Fibroblast of pulmonary artery (primary cell): ENCODE results near the gene RIPOR3.

Experiments
- DNase-seq: peaks from one replicate; pipeline ENCODE4 v3.0.0-alpha.2; 2010; ENCODE audit warnings: low read depth
- H3K4me3 ChIP-seq: replicated peaks from 2 replicates; pipeline ENCODE4 v1.5.1; 2011; ENCODE audit warnings: low read depth, mild to moderate bottlenecking, control low read depth, low read length, moderate library complexity
- TF ChIP-seq, protein P1 (sequence below): IDR thresholded peaks from 2 replicates; pipeline ENCODE4 v1.5.1; 2011; ENCODE audit warnings: mild to moderate bottlenecking, control low read depth, low read length, inconsistent platforms; ENCODE audit errors: missing control alignments

RIPOR3 gene

DNA sequence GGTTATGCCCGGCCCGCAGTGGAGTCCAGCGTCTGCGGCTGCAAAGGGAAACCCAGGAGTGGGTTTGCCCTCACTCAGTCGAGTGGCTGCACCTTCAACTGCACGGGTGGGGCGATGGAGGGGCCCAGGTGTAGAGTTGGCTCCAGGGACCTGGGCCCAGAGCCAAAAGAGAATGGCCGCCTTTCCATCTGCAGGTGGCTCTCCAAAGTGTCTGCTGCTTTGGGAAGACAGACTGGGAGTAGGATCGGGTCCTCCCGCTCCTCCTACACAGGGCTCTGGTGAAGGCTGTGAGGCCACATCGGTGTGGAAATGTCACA, 101.0 kb downstream of the RIPOR3 start:
- DNase-seq, result no peak
- H3K4me3 ChIP-seq, result no peak overlapping the region
- TF ChIP-seq, protein P1, sequence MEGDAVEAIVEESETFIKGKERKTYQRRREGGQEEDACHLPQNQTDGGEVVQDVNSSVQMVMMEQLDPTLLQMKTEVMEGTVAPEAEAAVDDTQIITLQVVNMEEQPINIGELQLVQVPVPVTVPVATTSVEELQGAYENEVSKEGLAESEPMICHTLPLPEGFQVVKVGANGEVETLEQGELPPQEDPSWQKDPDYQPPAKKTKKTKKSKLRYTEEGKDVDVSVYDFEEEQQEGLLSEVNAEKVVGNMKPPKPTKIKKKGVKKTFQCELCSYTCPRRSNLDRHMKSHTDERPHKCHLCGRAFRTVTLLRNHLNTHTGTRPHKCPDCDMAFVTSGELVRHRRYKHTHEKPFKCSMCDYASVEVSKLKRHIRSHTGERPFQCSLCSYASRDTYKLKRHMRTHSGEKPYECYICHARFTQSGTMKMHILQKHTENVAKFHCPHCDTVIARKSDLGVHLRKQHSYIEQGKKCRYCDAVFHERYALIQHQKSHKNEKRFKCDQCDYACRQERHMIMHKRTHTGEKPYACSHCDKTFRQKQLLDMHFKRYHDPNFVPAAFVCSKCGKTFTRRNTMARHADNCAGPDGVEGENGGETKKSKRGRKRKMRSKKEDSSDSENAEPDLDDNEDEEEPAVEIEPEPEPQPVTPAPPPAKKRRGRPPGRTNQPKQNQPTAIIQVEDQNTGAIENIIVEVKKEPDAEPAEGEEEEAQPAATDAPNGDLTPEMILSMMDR, result no peak

DNA sequence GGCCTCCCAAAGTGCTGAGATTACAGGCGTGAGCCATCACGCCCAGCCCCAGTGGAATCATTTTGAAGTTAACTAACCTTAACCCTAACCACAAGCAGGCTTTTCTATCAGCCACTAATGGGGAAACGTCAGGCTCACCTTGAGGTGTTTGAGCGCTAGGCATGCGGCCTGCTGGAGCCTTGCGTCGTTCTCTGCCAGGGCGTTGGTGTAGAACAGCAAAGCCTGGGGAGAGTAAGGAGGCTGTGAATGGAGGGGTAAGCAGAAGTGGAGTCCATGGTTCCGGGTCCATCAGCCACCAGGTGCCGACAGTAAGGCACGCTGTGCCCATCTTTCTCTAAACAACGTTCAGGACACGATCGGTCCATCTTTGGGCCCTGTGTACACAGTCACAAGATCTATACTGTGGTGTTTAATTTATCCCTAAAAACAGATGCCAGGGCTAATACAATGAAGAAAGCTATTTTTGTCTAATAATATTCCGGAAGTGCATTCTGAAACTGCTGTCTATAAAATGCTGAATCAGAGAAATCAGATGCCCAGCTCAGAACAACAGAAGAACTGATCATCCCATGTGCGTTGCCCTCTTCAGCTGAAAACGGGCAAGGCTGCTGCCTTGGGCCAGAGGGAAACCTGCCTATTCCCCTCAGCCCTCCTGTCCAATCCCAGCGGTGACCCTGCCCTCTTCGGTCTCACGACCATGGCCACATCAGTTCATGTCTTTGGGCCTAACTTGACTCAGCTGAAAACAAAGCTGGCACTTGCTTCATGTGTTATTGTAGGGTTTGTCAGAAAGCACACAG, 101.6 kb downstream of the RIPOR3 start:
- TF ChIP-seq, protein P1, result no peak
- no peak overlapping the region for H3K4me3 ChIP-seq
- no peak for DNase-seq

DNA sequence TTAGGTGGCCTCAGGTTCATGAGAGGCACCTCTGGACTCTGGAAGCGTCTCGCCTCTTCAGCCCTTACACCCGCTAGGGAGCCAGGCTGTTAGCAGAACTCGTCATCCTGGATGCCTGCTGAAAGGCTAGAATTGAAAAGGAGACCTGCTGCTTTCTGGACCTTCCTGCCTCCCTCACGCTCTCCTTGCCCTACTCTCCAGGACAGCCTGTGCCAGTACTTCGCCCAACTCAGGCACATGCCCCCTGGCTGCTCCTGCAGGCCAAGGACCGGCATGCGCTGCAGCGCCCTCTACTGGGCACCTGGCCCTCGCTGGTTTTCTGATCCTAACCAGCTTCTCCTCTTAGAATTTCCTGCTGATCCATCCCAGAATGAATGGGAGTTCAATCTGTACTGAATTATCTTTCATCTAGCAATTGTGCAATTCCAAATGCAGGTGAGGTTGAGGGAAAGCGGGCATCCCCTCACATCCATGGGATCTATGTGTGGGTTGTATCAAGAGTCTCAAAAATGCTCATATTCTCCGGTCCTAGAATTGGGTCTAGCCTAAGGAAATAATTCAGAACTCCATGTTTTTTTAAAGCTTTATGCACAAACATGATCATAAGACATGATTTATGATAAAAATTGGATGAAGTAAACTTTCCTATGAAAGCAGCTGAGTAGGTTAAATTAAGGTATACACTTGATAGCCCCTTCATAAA, 103.2 kb downstream of the RIPOR3 start:
- TF ChIP-seq, protein P1, result no peak
- no peak overlapping the region for H3K4me3 ChIP-seq
- peak; percentile 69 for DNase-seq

DNA sequence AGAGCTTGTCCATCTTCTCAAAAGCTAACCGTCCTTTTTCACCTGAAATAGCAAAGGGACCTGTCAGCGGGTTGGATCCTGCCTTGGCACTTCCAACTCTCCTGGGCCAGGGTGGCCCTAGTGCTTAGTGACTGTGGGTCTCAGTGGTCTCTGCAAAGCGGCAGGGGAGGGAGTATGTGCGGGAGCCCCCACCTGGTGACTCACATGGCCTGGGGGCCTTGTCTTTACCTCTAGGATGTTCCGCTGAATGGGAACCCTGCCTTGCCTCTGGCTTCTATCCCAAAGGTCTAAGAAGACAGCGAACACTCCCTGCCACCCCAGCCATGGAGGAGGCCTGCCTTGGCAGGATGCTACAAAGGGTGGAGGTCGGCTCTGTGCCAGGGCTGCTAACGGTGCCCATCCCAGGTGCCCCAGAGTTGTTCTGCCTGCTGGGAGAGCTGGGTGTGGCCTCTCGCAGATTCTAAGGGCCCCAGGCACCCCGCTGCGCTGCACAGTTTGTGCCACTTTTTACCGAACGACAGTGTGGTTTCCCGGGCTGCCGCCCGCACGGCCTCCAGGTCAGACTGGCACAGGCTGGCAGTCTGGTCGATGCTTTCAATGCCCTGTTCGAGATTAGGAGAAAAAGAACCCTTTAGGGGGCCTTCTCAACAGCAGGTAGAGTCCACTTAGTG, 103.9 kb downstream of the RIPOR3 start:
- TF ChIP-seq, protein P1, result no peak
- no peak overlapping the region for H3K4me3 ChIP-seq
- DNase-seq, result no peak

DNA sequence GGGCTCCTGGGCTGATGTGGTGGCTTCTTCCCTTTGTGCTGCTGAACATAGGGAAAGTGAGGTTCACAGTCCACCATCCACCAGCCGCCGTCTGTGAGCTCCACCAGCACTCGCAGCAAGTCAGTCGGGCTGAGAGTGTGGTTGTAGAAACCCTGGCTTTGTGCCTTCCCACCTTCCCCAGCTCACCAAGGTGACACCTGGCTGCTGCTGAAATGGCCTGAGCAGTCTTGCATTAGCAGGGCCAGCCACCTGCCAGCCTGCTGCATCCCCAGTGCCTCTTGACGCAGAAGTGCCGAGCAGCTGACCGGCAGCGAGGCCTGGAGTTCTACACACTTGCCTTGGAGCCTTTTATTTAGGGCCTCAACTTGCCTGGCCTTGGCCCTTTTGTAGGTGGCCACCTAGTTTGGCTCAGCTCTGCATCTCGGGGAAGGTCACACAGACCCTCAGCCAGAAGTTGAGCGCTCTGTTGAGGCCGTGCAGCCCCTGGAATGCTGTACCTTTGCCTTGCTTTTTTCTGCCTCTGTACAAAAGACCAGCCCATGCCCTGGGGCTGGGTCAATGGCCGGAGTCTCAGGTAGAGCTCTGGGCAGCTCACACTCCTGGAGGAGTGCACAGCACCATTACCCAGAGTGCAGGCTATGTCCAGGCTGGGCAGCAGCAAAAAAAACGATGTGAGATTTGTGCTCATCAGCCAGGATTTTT, 104.7 kb downstream of the RIPOR3 start:
- H3K4me3 ChIP-seq, result no peak overlapping the region
- TF ChIP-seq, protein P1, result no peak
- no peak for DNase-seq

DNA sequence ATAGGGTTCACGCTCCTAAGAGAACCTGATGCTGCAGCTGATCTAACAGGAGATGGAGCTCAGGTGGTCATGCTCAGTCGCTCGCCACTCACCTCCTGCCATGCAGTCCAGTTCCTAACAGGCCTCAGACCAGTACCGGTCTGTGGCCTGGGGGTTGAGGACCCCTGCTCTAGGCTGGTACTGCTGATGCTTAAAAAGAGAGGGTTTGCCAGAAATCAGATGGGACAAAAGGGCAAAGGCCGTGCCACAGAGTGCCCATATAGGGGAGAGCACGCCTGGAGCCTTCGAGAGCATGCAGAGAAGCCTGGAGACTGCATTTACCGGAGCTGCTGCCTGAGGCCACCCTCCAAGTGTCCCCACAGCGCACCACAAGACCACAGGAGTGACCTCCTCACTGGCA, 105.7 kb downstream of the RIPOR3 start:
- TF ChIP-seq, protein P1, result no peak
- no peak for DNase-seq
- H3K4me3 ChIP-seq, result no peak overlapping the region
